ENCODE results near the gene IMMP2L.

Gene IMMP2L

GRCh38 chr7:111541067-111541466 is 21.2 kb downstream of the IMMP2L start:
- Histone ChIP-seq H3K27ac (ENCODE audit: low read depth, low read length) (no peak overlapping the region), H3K9ac (ENCODE audit: low read length) (no peak overlapping the region), H3K4me3 (ENCODE audit: low read length) (no peak overlapping the region), H3K4me1 (ENCODE audit: control insufficient read depth, insufficient read depth, low read length) (no peaks in the 10 kb centered on the region), H3K27me3 (ENCODE audit: control insufficient read depth, insufficient read depth, low read length) (no peaks in the 10 kb centered on the region), H3K36me3 (ENCODE audit: control insufficient read depth, insufficient read depth, low read length) (no peaks in the 10 kb centered on the region)

DNA sequence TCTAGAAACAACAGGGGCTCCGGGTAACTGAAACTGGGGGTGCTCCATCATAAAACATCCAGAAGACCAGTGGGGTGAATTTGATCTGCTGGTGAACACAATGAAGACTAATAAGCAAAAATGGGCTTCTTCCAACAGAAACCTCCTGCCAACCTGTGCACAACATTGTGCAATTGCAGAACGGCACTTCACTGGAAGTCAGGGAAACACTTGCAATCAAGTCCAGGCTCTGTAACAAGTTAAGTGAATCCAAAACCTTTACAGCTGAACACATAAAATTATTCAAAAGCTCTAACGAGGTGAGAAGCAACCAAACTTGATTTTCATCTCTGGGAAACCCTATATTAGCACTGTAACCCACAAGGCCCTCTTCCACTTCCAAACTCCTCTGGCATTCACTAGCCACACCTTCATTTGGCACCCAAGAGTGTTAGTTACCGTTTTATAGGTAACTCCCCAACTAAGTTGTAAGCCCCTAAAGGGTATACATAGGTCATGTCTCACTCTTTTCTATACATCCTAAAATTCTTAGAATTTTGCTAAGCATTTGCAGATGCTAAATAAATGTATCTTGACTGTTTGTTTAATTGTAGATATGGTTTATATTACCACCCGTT is 22.0 kb downstream of the IMMP2L start:
- Histone ChIP-seq H3K27ac (ENCODE audit: low read depth, low read length) (no peak overlapping the region), H3K9ac (ENCODE audit: low read length) (no peak overlapping the region), H3K36me3 (ENCODE audit: control insufficient read depth, insufficient read depth, low read length) (no peaks in the 10 kb centered on the region), H3K4me3 (ENCODE audit: low read length) (no peak overlapping the region), H3K27me3 (ENCODE audit: control insufficient read depth, insufficient read depth, low read length) (no peaks in the 10 kb centered on the region), H3K4me1 (ENCODE audit: control insufficient read depth, insufficient read depth, low read length) (no peaks in the 10 kb centered on the region)

- peaks cover 4% of the 10 kb centered on the region for H3K4me1 ChIP-seq (ENCODE audit: control insufficient read depth, insufficient read depth, low read length)
- no peak overlapping the region for H3K27ac ChIP-seq (ENCODE audit: low read depth, low read length)
- no peak overlapping the region for H3K4me3 ChIP-seq (ENCODE audit: low read length)
- H3K27me3 ChIP-seq (ENCODE audit: control insufficient read depth, insufficient read depth, low read length), result no peaks in the 10 kb centered on the region
- H3K36me3 ChIP-seq (ENCODE audit: control insufficient read depth, insufficient read depth, low read length), result no peaks in the 10 kb centered on the region
- no peak overlapping the region for H3K9ac ChIP-seq (ENCODE audit: low read length)
These were observed 25.2 kb downstream of the IMMP2L start for GRCh38 chr7:111537134-111537533.

DNA sequence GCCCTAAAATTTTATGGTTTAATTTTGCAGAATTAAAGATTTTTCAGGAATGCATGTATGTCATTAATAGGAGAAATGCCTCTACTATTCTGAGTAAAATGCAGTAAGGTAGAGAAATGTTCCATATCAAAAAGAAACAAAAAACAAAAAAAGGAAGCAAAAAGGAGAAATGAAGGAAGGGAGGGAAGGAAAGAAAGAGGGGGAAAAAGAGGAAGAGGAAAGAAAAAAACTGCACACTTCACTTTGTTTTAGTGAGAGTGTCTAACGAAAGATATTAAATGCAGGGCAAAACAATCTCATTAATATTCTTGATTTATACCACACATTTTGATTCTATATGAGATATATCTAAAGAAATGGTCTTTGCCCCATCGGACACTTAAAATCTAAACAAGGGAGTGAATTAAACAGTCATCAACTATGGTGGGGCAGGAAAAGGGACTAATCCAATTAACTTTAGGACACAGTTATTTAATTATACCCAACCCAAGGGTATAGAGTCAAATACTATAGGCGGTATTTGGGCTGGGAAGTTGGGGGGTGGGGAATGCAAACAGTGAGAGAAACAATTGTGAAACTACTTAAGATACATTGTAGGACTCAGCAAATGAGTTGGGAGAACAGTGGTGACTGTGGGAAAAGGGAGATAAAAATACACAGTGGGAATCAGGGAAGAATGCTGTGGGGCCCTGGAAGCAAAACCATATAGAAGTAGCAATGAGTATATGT is 27.0 kb downstream of the IMMP2L start:
- Histone ChIP-seq H3K4me3 (ENCODE audit: low read length) (no peak overlapping the region), H3K27ac (ENCODE audit: low read depth, low read length) (no peak overlapping the region), H3K36me3 (ENCODE audit: control insufficient read depth, insufficient read depth, low read length) (no peaks in the 10 kb centered on the region), H3K27me3 (ENCODE audit: control insufficient read depth, insufficient read depth, low read length) (no peaks in the 10 kb centered on the region), H3K9ac (ENCODE audit: low read length) (no peak overlapping the region), H3K4me1 (ENCODE audit: control insufficient read depth, insufficient read depth, low read length) (peaks cover 4% of the 10 kb centered on the region)

- H3K4me3 ChIP-seq (ENCODE audit: low read length), result no peak overlapping the region
- no peak overlapping the region for H3K27ac ChIP-seq (ENCODE audit: low read depth, low read length)
- H3K4me1 ChIP-seq (ENCODE audit: control insufficient read depth, insufficient read depth, low read length), result peaks cover 4% of the 10 kb centered on the region
These were observed 29.7 kb downstream of the IMMP2L start for GRCh38 chr7:111532625-111533024.

GRCh38 chr7:111531993-111532392 is 30.3 kb downstream of the IMMP2L start:
- Histone ChIP-seq H3K27me3 (ENCODE audit: control insufficient read depth, insufficient read depth, low read length) (no peaks in the 10 kb centered on the region), H3K4me1 (ENCODE audit: control insufficient read depth, insufficient read depth, low read length) (peaks cover 4% of the 10 kb centered on the region), H3K36me3 (ENCODE audit: control insufficient read depth, insufficient read depth, low read length) (no peaks in the 10 kb centered on the region), H3K27ac (ENCODE audit: low read depth, low read length) (no peak overlapping the region), H3K9ac (ENCODE audit: low read length) (no peak overlapping the region), H3K4me3 (ENCODE audit: low read length) (no peak overlapping the region)

More at GRCh38 chr7:111532625-111533024, 29.7 kb downstream of the IMMP2L start:
- Histone ChIP-seq H3K27me3 (ENCODE audit: control insufficient read depth, insufficient read depth, low read length) (no peaks in the 10 kb centered on the region), H3K9ac (ENCODE audit: low read length) (no peak overlapping the region), H3K36me3 (ENCODE audit: control insufficient read depth, insufficient read depth, low read length) (no peaks in the 10 kb centered on the region)

- peaks cover 4% of the 10 kb centered on the region for H3K4me1 ChIP-seq (ENCODE audit: control insufficient read depth, insufficient read depth, low read length)
- H3K27me3 ChIP-seq (ENCODE audit: control insufficient read depth, insufficient read depth, low read length), result no peaks in the 10 kb centered on the region
- no peak overlapping the region for H3K27ac ChIP-seq (ENCODE audit: low read depth, low read length)
- H3K9ac ChIP-seq (ENCODE audit: low read length), result no peak overlapping the region
- no peak overlapping the region for H3K4me3 ChIP-seq (ENCODE audit: low read length)
- no peaks in the 10 kb centered on the region for H3K36me3 ChIP-seq (ENCODE audit: control insufficient read depth, insufficient read depth, low read length)
These were observed 32.0 kb downstream of the IMMP2L start for GRCh38 chr7:111530356-111530668.

DNA sequence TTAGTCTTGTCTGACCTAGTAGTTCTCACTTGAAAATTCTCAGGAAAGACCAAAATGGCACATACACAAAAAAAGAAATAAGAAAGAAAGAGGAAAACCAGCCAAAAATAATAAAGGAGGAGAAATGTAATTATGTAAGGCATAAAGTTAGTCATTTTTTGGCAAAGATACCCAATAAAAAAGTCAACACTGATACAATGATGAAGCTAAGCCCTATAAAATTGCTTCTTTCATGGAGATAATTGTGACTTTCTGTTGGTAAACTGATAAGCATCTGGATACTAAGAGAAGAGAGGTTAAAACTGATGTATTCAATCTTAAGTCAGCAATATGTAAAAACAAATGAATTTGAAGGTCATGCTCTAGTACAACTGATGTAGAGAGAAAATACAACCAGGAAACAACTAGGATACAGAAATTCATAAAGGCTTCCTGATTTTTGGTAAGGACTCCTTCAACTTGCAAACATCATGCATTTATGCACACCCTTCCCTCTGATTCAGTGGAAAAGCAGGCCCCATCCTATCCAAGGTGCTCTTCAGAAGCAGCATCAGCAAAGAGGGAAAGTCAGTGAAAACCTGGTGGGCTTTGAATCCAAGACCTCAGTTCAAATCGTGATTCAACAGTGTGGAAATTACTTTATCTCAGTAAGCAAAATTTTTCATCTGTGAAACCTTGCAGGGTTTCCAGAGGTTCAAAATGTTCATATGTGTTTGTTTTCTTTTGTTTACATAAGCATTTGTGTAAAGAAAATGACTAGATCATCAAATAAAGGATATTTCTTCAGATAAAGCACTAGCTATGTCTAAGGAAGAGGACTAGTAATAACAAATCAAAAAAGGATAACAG is 32.6 kb downstream of the IMMP2L start:
- Histone ChIP-seq H3K27ac (ENCODE audit: low read depth, low read length) (no peak overlapping the region), H3K36me3 (ENCODE audit: control insufficient read depth, insufficient read depth, low read length) (no peaks in the 10 kb centered on the region), H3K27me3 (ENCODE audit: control insufficient read depth, insufficient read depth, low read length) (no peaks in the 10 kb centered on the region), H3K4me3 (ENCODE audit: low read length) (no peak overlapping the region), H3K9ac (ENCODE audit: low read length) (no peak overlapping the region), H3K4me1 (ENCODE audit: control insufficient read depth, insufficient read depth, low read length) (peaks cover 4% of the 10 kb centered on the region)

DNA sequence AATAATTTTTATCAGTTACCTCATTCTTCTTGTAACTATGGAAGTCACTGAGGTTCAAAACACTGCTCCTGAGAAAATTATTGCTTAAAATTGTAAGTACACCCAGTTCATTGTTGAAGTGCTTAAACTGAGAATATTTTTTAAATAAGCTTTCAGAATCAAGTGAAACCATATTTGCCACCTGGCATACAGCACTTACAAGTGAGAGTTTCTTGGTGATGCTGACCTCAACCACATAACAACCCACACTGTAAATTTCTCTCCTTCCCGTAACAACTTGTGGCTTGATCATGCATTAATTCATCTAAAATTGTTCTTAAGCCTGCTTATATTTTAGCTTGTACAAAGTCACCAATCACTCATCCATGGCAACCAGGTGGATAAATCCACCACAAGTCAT is 34.0 kb downstream of the IMMP2L start:
- H3K4me3 ChIP-seq (ENCODE audit: low read length), result no peak overlapping the region
- H3K4me1 ChIP-seq (ENCODE audit: control insufficient read depth, insufficient read depth, low read length), result peaks cover 4% of the 10 kb centered on the region
- no peaks in the 10 kb centered on the region for H3K27me3 ChIP-seq (ENCODE audit: control insufficient read depth, insufficient read depth, low read length)
- H3K9ac ChIP-seq (ENCODE audit: low read length), result no peak overlapping the region
- no peaks in the 10 kb centered on the region for H3K36me3 ChIP-seq (ENCODE audit: control insufficient read depth, insufficient read depth, low read length)
- H3K27ac ChIP-seq (ENCODE audit: low read depth, low read length), result peak overlapping the region; percentile 4

DNA sequence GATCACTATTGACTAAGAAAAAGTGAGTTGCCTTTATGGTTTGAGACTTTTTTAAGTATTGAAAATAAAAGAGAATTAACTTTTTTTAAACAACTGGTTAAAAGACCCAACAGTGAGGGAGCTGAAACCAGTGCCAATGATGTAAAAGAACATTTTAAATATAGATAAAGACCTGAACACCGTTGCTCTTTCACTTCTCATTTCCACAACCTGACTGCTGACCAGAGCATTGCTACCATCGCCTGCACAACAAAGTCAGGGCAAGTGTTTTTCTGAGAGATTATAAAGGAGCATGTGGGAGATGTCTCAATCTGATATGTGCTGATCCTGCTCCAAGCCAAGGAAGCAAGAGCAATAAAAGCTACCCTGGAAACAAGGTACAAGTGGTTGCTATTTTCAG is 34.7 kb downstream of the IMMP2L start:
- no peak overlapping the region for H3K27ac ChIP-seq (ENCODE audit: low read depth, low read length)
- H3K9ac ChIP-seq (ENCODE audit: low read length), result no peak overlapping the region
- H3K27me3 ChIP-seq (ENCODE audit: control insufficient read depth, insufficient read depth, low read length), result no peaks in the 10 kb centered on the region
- no peaks in the 10 kb centered on the region for H3K36me3 ChIP-seq (ENCODE audit: control insufficient read depth, insufficient read depth, low read length)
- H3K4me3 ChIP-seq (ENCODE audit: low read length), result no peak overlapping the region
- peaks cover 3% of the 10 kb centered on the region for H3K4me1 ChIP-seq (ENCODE audit: control insufficient read depth, insufficient read depth, low read length)

DNA sequence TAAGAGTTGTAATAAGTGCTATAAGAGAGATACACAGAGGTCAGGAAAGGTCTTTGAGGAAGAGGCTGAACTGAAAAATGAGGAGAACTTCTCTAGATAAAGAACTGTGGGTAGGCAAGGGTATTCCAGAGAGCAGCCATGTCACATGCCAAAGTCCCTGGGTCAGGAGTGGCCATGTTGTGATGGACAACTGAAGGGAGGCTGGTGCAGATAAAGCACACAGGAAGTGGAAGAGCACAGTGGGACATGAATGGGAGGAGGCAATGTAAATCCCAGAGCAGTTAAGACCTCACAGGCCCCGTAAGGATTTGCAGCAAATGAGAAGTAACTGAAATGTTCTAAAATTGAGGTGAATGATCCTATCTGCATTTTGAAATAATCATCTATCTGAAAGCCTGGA is 37.2 kb downstream of the IMMP2L start:
- no peaks in the 10 kb centered on the region for H3K27me3 ChIP-seq (ENCODE audit: control insufficient read depth, insufficient read depth, low read length)
- H3K4me1 ChIP-seq (ENCODE audit: control insufficient read depth, insufficient read depth, low read length), result no peaks in the 10 kb centered on the region
- no peaks in the 10 kb centered on the region for H3K36me3 ChIP-seq (ENCODE audit: control insufficient read depth, insufficient read depth, low read length)
- no peak overlapping the region for H3K9ac ChIP-seq (ENCODE audit: low read length)
- H3K4me3 ChIP-seq (ENCODE audit: low read length), result no peak overlapping the region
- H3K27ac ChIP-seq (ENCODE audit: low read depth, low read length), result no peak overlapping the region

- H3K4me1 ChIP-seq (ENCODE audit: control insufficient read depth, insufficient read depth, low read length), result no peaks in the 10 kb centered on the region
- H3K27me3 ChIP-seq (ENCODE audit: control insufficient read depth, insufficient read depth, low read length), result no peaks in the 10 kb centered on the region
- H3K4me3 ChIP-seq (ENCODE audit: low read length), result no peak overlapping the region
- no peak overlapping the region for H3K27ac ChIP-seq (ENCODE audit: low read depth, low read length)
- no peaks in the 10 kb centered on the region for H3K36me3 ChIP-seq (ENCODE audit: control insufficient read depth, insufficient read depth, low read length)
- H3K9ac ChIP-seq (ENCODE audit: low read length), result no peak overlapping the region
These were observed 40.6 kb downstream of the IMMP2L start for GRCh38 chr7:111521660-111522059.

All from rectal smooth muscle tissue (tissue), 1 donor.